ENCODE data around the gene RALGAPA1.

- TF ChIP-seq CTCF (conservative IDR thresholded peaks at IDR 0.05) = no peak
- no peak for TF ChIP-seq ZFX (IDR thresholded peaks at IDR 0.05)
Measured at GRCh38 chr14:35741345-35742031, 67.6 kb downstream of the RALGAPA1 start.

Data from C4-2B (cell line).